GM12801 (cell line): Measurements from ENCODE around the gene ATP5F1D.

Experiments used
- TF ChIP-seq, protein P1 (sequence below): IDR thresholded peaks from one replicate; pipeline ENCODE4 v1.5.1; 2011; ENCODE audit warnings: control low read depth; ENCODE audit not compliant: insufficient read length; ENCODE audit errors: extremely low read depth

The ATP5F1D gene

DNA sequence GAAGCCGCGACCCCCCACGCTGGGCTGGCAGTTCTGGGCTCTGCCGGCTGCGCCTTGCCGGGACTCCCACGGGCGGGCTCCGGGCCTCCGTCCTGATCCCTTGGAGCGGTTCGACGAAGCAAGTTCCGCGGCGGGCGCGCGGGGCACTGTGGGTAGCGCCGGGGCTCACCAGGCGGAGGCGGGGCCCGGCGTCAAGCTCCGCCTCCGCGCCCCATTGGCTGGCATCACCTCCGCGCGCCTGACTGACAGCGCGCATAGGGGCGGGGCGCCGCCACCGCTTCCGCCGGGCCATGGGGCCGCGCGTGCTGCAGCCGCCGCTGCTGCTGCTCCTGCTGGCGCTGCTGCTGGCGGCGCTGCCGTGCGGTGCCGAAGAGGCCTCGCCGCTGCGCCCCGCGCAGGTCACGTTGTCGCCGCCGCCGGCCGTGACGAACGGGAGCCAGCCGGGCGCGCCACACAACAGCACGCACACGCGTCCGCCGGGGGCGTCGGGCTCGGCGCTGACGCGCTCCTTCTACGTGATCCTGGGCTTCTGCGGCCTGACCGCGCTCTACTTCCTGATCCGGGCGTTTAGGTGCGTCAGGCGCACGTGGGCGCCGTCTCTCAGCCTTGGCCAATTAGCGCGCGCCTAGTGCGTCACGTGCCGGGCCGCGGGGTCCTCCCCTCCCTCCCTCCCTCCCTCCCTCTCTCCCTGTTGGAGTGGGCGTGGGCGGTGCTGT, 33.9 kb downstream of the ATP5F1D start, which contains the start of gene FAM174C:
Gene FAM174C (plus strand): TSS at position 271 of the 716 bp plus-strand sequence. CDS start 20 bp downstream, at position 291.
- TF ChIP-seq, protein P1, sequence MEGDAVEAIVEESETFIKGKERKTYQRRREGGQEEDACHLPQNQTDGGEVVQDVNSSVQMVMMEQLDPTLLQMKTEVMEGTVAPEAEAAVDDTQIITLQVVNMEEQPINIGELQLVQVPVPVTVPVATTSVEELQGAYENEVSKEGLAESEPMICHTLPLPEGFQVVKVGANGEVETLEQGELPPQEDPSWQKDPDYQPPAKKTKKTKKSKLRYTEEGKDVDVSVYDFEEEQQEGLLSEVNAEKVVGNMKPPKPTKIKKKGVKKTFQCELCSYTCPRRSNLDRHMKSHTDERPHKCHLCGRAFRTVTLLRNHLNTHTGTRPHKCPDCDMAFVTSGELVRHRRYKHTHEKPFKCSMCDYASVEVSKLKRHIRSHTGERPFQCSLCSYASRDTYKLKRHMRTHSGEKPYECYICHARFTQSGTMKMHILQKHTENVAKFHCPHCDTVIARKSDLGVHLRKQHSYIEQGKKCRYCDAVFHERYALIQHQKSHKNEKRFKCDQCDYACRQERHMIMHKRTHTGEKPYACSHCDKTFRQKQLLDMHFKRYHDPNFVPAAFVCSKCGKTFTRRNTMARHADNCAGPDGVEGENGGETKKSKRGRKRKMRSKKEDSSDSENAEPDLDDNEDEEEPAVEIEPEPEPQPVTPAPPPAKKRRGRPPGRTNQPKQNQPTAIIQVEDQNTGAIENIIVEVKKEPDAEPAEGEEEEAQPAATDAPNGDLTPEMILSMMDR: no peak

DNA sequence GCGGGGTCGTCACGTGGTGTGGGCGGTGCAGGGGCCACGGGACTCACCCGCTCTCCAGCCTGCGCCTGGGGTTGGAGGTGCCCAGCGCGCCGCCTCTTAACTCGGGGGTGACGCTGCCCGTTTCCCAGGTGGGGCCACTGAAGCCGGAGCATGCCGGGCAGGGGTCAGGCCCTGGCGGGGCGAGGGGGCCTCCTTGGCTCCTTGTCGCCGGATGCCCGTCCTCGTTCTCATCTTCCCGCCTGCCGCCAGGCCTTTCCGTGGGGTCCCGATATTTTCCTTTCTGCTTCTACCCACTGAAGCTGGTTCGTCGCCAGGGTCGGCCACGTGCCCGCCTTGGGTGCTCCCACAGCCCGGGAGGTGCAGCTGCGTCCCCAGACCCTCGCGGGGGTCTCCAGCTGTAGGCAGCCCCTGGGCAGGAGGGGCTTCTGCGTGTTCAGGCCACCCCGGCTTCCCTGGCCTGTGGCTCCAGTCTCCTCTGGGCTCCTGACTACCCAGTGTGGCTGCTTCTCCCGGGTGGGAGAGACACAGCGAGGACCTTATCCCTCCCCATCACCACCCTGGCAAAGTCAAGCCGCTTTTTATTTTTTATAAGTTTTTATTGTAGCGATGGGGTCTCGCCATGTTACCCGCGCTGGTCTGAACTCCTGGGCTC, 34.6 kb downstream of the ATP5F1D start:
- TF ChIP-seq, protein P1: no peak

DNA sequence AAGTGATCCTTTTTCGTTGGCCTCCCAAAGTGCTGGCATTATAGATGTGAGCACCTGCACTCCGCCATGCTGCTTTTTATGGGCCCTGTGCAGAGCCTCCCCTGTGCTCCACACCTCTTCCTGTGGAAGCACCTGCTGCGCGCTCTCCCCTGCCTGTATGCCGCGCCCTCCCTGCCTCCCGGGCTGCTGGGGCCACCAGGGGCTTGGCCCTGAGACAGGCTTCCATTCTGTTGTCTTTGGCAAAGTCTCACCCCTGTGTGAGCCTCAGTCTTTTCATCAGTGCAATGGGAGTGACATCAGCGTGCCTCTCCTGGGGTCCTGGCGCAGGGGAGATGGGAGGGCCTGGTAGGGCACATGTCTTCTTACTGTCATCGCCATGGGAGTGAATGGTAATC, 35.1 kb downstream of the ATP5F1D start:
- TF ChIP-seq, protein P1: no peak

DNA sequence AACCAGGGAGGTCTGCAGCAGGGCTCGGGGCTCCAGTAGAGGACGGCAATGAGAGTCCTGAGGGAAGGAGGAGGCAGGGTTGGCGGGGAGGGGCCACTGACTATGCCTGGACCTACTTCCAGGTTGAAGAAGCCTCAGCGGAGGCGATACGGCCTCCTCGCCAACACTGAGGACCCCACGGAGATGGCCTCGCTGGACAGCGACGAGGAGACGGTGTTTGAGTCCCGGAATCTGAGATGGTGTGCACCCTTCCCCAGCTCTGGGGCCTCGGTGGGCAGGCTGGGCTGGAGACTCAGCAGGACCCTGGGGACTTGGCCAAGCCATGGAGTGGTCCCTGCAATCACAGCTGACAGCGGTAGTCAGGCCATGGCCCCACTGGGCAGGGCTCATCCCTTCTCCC, 35.5 kb downstream of the ATP5F1D start:
- TF ChIP-seq, protein P1: no peak

DNA sequence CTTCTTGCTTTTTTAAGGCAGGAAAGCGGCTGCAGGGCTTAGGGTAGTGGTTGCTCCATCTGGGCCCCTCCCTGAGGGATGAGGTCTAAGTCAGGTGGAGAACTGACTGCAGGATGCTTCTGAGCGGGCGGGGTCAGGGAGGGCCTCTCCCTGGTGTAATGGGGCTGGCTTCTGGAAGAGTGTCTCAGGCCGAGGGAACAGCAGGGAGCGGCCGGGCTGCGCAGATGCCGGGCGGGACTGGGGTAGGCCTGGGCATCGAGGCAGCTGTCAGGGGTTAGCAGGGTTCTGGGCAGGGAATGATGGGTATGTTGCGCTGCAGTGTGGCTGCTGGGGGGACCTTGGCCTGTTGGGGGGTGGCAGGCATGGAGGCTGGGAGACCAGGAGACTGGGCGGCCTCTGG, 36.5 kb downstream of the ATP5F1D start:
- TF ChIP-seq, protein P1: no peak

DNA sequence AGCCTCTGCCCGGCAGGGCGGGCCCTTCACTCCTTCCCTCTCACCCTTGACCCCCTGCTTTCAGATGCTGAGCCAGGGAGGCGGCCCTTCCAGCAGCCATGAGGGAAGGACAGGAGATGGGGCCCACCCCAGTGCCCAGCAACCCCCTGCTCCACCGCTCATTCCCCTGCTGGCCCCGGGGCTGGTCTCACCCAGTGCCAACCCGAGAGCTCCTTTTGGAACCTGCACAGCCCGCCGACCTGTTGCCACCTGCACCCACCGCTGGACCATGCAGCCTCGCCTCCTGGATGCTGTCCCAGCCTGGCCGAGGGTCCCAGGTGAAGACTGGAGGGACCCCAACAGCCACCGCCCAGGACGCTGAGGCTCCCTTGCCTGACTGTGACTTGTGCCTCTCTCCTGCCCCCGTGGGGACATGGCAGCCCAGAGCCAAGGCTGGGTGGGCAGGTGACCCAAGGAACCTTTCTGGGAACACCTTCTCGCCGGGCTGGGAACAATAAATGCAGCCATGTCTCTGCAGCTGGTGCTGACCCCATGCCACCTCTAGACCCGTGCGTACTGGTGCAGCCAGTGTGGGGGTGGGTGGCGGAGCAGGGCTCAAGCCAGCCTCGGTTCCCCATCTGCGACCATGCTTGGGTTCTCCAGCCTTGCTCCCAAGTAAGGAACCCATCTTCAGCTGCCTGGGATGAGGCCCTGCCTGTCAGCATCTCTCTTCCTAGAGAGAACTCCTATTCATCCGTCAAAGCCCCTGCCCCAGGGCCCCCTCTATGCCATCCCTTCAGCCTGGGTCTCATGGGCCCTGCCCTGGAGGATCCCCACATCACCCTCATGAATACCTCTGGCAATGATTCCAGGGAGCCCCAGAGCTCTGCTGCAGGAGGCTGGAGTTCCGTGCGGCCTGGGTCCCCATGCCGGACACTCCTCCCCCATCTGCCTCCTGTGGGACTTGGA, 37.4 kb downstream of the ATP5F1D start:
- TF ChIP-seq, protein P1: no peak
